HepG2 (cell line): ENCODE data around the gene MYADML2. TPM values are rescaled to one million over a fixed set of nuclear protein-coding genes. Genes with fewer than 3 reads are reported as not detected.

ENCODE experiments used
- ADNP ChIP-seq: sonication (generic); formaldehyde crosslinking; IDR thresholded peaks from 2 replicates; pipeline ENCODE4 v1.4.0; 2020; ENCODE audit warnings: missing genetic modification reagents
- BRD4 ChIP-seq: sonication (generic); formaldehyde crosslinking; IDR thresholded peaks from 2 replicates; pipeline ENCODE4 v1.4.0; 2020; ENCODE audit warnings: missing genetic modification reagents
- CSRNP2 ChIP-seq: sonication (generic); formaldehyde crosslinking; conservative IDR thresholded peaks from 2 replicates; pipeline ENCODE4 v1.8.0; 2022; ENCODE audit warnings: low read depth, missing genetic modification reagents
- FOXA3 ChIP-seq: IDR thresholded peaks from 2 replicates; pipeline ENCODE4 v1.6.1; 2016; ENCODE audit warnings: missing genetic modification reagents, missing compliant biosample characterization
- FOXJ3 ChIP-seq: sonication (generic); formaldehyde crosslinking; IDR thresholded peaks from 2 replicates; pipeline ENCODE4 v1.4.0; 2020; ENCODE audit warnings: missing genetic modification reagents, mild to moderate bottlenecking, borderline replicate concordance
- FOXP1 ChIP-seq, 2 experiments: fragments of 450-650 bp in 1 of 2; IDR thresholded peaks; 2 replicates each; pipeline ENCODE4 v1.6.1; 2017 to 2018; ENCODE audit warnings: antibody characterized with exemption in 1 of 2
- GATAD2A ChIP-seq: IDR thresholded peaks from 2 replicates; pipeline ENCODE4 v1.6.1; 2016
- PBX3 ChIP-seq: sonication (generic); formaldehyde crosslinking; IDR thresholded peaks from 2 replicates; pipeline ENCODE4 v1.8.1; 2023; ENCODE audit warnings: missing genetic modification reagents, inconsistent platforms, borderline replicate concordance
- PHF5A ChIP-seq: IDR thresholded peaks from one replicate; pipeline ENCODE4 v1.6.1; 2018; ENCODE audit warnings: low read depth, missing genetic modification reagents; ENCODE audit not compliant: unreplicated experiment
- ZFAT ChIP-seq: sonication (generic); formaldehyde crosslinking; conservative IDR thresholded peaks from 2 replicates; pipeline ENCODE4 v1.8.1; 2023; ENCODE audit warnings: missing genetic modification reagents, inconsistent platforms
- ZNF138 ChIP-seq: sonication (generic); formaldehyde crosslinking; IDR thresholded peaks from 2 replicates; pipeline ENCODE4 v1.5.0; 2020; ENCODE audit warnings: mild to moderate bottlenecking, low read depth, missing genetic modification reagents
- ZNF20 ChIP-seq: sonication (generic); formaldehyde crosslinking; IDR thresholded peaks from 2 replicates; pipeline ENCODE4 v1.4.0; 2020; ENCODE audit warnings: mild to moderate bottlenecking, moderate library complexity, missing genetic modification reagents
- ZNF274 ChIP-seq: sonication (generic); formaldehyde crosslinking; IDR thresholded peaks from 2 replicates; pipeline ENCODE4 v1.5.1; 2020; ENCODE audit warnings: mild to moderate bottlenecking, missing genetic modification reagents
- ZNF343 ChIP-seq: sonication (generic); formaldehyde crosslinking; IDR thresholded peaks from 2 replicates; pipeline ENCODE4 v1.4.0; 2020; ENCODE audit warnings: mild to moderate bottlenecking, missing genetic modification reagents
- ZNF430 ChIP-seq: sonication (generic); formaldehyde crosslinking; IDR thresholded peaks from 2 replicates; pipeline ENCODE4 v1.9.0; 2021; ENCODE audit warnings: mild to moderate bottlenecking, missing genetic modification reagents
- ZNF747 ChIP-seq: sonication (generic); formaldehyde crosslinking; IDR thresholded peaks from 2 replicates; pipeline ENCODE4 v1.8.1; 2023; ENCODE audit warnings: missing genetic modification reagents, mild to moderate bottlenecking, borderline replicate concordance
- ZNF850 ChIP-seq: sonication (generic); formaldehyde crosslinking; conservative IDR thresholded peaks from 2 replicates; pipeline ENCODE4 v1.9.0; 2021; ENCODE audit warnings: mild to moderate bottlenecking, missing genetic modification reagents
- ZZZ3 ChIP-seq: sonication (generic); formaldehyde crosslinking; IDR thresholded peaks from 2 replicates; pipeline ENCODE4 v1.4.0; 2020; ENCODE audit warnings: missing genetic modification reagents, mild to moderate bottlenecking, borderline replicate concordance
- polyA plus RNA-seq, 8 experiments: library from polyadenylated mRNA; depleted of rRNA in 3 of 8; stranded (reverse) in 7 of 8; unstranded in 1 of 8; fragments of >200 nt; fragmentation: Illumina TruSeq in 4 of 8; extraction: Trizol in 4 of 8; gene quantifications; 2 replicates each; pipeline versions ENCODE4 v1.2.1 to v1.2.3, GENCODE V29; 2011 to 2016; ENCODE audit warnings: low read depth in 4 of 8, missing spikeins in 1 of 8, mixed read lengths in 1 of 8; ENCODE audit not compliant: insufficient read depth in 1 of 8
- total RNA-seq, 5 experiments: library from RNA; depleted of rRNA; stranded (reverse); fragments of >200 nt; fragmentation: Illumina TruSeq; extraction: Trizol; gene quantifications; 2 replicates each; pipeline ENCODE4 v1.2.3, GENCODE V29; 2016; ENCODE audit warnings: low read depth in 1 of 5
- TF ChIP-seq, protein P1 (sequence below): sonication (generic); formaldehyde crosslinking; IDR thresholded peaks from 2 replicates; pipeline ENCODE4 v1.8.1; 2023; ENCODE audit warnings: mild to moderate bottlenecking, missing genetic modification reagents
- TF ChIP-seq, protein P2 (sequence below): sonication (generic); formaldehyde crosslinking; IDR thresholded peaks from 2 replicates; pipeline ENCODE4 v1.4.0; 2020; ENCODE audit warnings: mild to moderate bottlenecking, missing genetic modification reagents
- TF ChIP-seq, protein P3 (sequence below): sonication (generic); formaldehyde crosslinking; IDR thresholded peaks from 2 replicates; pipeline ENCODE4 v1.9.0; 2021; ENCODE audit warnings: missing genetic modification reagents, borderline replicate concordance

The MYADML2 gene
- total and polyA plus RNA-seq, 2 of the 13 experiments (the other 11 are each of a cell fraction or from before 2014, with no cell fraction given): not detected

DNA sequence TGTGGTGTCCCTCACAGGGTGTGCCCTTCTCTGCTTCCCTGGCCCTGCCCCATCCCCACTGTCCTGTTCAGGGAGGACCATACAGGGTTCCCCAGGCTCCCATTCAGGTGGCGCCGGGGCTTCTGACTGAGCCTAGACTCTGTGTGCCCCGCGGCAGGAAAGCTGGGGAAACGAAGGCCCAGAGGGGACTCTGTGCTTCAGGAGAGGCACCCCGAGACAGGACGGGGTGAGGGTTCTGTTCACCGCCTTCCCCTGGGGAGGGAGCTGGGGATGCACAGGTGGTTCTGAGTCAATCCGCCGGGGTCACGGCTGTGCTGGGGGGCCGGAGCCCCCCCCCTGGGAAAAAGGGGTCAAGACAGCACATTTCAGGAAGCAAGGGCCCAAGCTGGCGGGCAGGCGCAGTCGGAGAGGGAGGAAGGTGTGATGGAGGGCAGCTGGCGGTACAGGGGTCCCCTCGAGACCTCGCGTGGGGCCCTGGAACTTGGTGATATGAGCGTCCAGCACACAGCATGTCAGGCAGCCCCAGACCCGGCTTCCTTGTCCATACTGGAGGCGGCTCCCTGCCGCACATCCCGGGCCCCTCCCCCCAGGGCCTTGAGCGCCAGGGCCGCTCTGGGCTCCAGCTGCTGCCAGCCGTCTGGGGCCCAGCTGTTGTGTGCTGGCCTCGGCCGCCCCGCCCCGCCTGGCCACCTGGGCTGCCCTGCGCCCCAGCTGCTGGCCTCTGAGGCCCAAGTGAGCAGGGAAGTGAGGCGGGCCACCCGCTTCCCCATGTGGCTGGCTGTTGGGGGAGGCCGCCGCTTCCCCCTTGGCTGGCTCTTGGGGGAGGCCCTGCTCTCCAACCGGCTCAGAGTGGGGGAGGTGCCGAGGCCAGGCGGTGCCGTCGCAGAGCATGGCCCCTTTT, 19.6 kb upstream of the MYADML2 start (continued):
- TF ChIP-seq, protein P1, sequence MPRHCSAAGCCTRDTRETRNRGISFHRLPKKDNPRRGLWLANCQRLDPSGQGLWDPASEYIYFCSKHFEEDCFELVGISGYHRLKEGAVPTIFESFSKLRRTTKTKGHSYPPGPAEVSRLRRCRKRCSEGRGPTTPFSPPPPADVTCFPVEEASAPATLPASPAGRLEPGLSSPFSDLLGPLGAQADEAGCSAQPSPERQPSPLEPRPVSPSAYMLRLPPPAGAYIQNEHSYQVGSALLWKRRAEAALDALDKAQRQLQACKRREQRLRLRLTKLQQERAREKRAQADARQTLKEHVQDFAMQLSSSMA: peak; percentile 89
- no peak for TF ChIP-seq FOXJ3 (CRISPR knock-in tag)
- TF ChIP-seq ZNF747: peak; percentile 74; the same call in 1 of the 2 replicates
- TF ChIP-seq ZNF20: no peak
- peak; percentile 95 for TF ChIP-seq PHF5A (CRISPR knock-in tag)
- TF ChIP-seq BRD4: peak; percentile 95
- TF ChIP-seq CSRNP2 (CRISPR knock-in tag): no peak
- peak; percentile 86 for TF ChIP-seq ZZZ3 (CRISPR knock-in tag)
- TF ChIP-seq FOXP1 (IDR thresholded peaks at IDR 0.05): no peak
- peak; percentile 73 for TF ChIP-seq FOXP1 (CRISPR knock-in tag; IDR thresholded peaks at IDR 0.05)
- peak; percentile 27; the same call in 1 of the 2 replicates for TF ChIP-seq ZNF343 (CRISPR knock-in tag)
- peak; percentile 84; the same call in 1 of the 2 replicates for TF ChIP-seq FOXA3 (CRISPR knock-in tag)
- no peak for TF ChIP-seq ZFAT
- TF ChIP-seq GATAD2A (CRISPR knock-in tag): peak; percentile 74
- no peak for TF ChIP-seq ADNP (CRISPR knock-in tag)
- TF ChIP-seq ZNF274 (CRISPR knock-in tag): peak; percentile 69
- 0 out of 2 replicates have a peak, but pooled peaks have one; percentile 66 for TF ChIP-seq ZNF850 (CRISPR knock-in tag)
- TF ChIP-seq, protein P2, sequence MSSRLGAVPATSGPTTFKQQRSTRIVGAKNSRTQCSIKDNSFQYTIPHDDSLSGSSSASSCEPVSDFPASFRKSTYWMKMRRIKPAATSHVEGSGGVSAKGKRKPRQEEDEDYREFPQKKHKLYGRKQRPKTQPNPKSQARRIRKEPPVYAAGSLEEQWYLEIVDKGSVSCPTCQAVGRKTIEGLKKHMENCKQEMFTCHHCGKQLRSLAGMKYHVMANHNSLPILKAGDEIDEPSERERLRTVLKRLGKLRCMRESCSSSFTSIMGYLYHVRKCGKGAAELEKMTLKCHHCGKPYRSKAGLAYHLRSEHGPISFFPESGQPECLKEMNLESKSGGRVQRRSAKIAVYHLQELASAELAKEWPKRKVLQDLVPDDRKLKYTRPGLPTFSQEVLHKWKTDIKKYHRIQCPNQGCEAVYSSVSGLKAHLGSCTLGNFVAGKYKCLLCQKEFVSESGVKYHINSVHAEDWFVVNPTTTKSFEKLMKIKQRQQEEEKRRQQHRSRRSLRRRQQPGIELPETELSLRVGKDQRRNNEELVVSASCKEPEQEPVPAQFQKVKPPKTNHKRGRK (CRISPR knock-in tag): peak; percentile 75
- TF ChIP-seq PBX3: no peak
- no peak; the same call in 1 of the 2 replicates for TF ChIP-seq ZNF138 (CRISPR knock-in tag)
- TF ChIP-seq ZNF430: no peak
- TF ChIP-seq, protein P3, sequence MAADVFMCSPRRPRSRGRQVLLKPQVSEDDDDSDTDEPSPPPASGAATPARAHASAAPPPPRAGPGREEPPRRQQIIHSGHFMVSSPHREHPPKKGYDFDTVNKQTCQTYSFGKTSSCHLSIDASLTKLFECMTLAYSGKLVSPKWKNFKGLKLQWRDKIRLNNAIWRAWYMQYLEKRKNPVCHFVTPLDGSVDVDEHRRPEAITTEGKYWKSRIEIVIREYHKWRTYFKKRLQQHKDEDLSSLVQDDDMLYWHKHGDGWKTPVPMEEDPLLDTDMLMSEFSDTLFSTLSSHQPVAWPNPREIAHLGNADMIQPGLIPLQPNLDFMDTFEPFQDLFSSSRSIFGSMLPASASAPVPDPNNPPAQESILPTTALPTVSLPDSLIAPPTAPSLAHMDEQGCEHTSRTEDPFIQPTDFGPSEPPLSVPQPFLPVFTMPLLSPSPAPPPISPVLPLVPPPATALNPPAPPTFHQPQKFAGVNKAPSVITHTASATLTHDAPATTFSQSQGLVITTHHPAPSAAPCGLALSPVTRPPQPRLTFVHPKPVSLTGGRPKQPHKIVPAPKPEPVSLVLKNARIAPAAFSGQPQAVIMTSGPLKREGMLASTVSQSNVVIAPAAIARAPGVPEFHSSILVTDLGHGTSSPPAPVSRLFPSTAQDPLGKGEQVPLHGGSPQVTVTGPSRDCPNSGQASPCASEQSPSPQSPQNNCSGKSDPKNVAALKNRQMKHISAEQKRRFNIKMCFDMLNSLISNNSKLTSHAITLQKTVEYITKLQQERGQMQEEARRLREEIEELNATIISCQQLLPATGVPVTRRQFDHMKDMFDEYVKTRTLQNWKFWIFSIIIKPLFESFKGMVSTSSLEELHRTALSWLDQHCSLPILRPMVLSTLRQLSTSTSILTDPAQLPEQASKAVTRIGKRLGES (CRISPR knock-in tag): peak; percentile 73; the same call in 1 of the 2 replicates
